ENCODE measurements around the gene SMIM13.
A peak's percentile ranks its signal among the peaks of the same experiment; 100 is the strongest.

SMIM13 gene

GRCh38 chr6:11123978-11124377 is 30.3 kb downstream of the SMIM13 start:
- no peak for DNase-seq

DNA sequence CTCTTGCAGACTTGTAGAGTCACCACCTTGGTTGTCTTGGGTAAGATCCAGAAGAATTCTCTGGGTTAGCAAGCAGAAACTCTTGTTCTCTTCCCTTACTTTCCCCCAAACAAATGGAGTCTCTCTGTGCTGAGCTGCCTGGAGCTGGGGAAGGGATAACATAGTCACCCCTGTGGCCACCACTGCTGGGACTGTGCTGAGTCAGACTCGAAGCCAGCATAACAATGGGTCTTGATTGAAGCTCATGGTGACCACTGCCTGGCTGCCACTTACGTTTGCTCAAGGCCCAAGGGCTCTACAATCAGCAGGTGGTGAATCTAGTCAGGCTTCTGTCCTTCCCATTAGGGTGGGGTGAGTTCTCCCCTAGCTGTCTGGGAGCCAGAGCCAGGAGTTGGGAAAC is 33.2 kb downstream of the SMIM13 start:
- DNase-seq = no peak

DNA sequence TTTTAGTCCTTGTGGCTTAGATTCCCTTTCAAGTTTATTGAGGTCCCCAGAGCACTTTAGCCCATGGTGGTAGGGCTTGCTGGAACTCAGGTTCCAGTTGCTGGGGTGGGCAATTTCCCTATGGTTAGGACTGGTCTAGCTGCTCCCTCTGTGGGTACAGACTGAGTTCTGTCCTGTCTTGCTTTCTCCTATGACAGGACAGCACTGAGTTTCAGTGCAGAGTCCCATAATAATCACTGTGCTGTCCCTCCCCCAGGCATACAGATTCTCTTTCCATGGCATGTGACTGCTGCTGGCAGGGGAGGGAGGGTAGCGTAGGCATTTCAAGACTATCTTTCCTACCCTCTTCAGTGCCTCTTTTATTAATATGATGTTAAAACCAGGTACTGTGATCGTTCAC is 35.0 kb downstream of the SMIM13 start:
- DNase-seq = no peak

DNA sequence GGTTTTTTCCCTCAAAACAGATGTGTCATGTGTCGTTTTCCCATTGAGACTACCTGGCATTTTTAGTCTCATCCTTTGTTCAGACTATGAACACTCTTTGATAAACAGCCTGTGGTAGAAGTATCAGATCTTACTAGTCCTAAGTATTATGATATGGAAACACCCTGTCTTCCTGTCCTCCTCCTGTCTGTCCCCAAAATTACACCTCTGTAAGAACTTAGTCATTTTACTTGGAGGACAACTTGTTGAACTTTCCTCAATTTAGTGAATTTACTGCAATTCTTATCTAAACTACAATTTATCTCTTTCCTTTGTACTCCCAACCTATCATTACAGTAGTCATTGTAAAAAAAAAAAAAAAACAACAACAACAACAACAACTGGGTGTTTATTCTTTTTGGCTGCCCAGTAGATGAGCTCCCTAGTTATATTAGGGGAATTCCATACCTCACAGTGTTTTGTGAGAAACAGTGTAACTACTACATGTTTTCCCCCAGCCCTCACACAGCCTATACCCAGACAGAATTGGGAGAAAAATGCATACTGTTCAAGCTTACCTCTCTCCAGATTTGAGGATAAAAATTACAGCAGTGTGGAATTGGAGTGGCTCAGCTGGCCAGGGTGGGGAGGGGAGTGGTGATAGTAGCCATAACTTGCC is 36.4 kb downstream of the SMIM13 start:
- no peak for DNase-seq

- DNase-seq = no peak
Measured at GRCh38 chr6:11130605-11131004, 37.0 kb downstream of the SMIM13 start.

- DNase-seq = no peak
Measured at GRCh38 chr6:11132194-11132888, 38.7 kb downstream of the SMIM13 start.

GRCh38 chr6:11133281-11133680 is 39.6 kb downstream of the SMIM13 start:
- DNase-seq = no peak

GRCh38 chr6:11136809-11137208 is 43.2 kb downstream of the SMIM13 start:
- no peak for DNase-seq

- DNase-seq = no peak
Measured at GRCh38 chr6:11139051-11139960, 45.7 kb downstream of the SMIM13 start.

DNA sequence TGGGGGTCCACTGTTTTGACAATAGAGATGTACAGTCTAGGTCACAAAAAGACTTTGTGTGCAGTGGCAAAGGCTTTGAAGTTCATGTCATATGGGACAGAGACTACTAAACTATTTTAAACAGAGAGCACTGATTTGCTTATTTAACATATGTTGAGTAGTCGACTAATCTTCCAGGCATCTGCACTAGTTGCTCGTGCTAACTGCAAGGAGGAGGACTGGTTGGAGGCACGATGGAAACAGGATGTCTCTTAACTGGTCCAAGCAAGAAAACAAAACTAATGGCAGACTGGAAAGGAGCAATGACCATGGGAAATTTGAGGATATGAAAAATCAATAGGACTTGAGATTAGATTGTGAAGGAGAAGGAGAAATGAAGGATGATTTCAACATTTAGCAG is 46.4 kb downstream of the SMIM13 start:
- DNase-seq = no peak

DNA sequence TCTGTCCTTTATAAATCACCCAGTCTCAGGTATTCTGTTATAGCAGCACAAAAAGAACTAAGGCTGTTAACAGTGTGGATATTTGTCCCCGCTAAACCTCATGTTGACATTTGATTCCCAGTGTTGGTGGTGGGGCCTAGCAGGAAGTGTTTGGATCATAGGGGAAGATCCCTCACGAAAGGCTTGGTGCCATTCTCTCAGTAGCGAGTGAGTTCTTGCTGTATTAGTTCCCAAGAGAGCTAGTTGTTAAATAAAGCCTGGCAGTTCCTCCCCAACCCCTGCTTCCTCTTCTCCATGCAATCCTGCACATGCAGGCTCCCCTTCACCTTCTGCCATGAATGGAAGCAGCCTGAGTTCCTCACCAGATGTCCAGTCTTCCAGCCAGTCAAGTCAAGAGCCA is 47.7 kb downstream of the SMIM13 start:
- no peak for DNase-seq

DNA sequence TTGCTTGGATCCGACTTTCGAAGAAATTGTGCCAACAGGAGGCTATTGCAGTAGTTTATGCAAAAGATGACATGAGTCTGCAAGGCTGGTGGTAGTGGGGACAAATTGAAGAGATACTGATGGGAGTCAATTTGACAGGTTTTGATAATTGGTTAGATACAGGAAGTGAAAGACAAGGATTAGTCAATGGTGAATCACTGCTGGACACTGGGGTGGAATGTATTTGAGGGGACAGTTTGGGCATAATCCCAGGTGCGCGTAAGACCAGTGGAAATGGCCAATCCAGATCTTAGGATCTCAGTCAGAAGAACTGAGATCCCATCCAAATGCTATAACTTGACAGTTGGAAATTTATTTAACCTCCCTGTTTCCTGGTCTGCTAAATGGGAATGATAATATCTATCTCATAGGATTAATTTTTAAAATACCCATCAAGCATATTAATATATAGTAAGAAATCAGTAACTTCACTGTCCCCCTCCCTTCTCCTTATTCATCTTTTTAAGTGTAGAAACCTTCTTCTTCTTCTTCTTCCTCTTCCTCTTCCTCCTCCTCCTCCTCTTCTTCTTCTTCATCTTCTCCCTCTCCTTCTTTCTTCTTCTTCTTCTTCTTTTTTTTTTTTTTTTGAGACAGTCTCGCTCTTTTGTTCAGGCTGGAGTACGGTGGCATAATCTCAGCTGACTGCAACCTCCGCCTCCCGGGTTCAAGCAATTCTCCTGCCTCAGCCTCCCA is 48.8 kb downstream of the SMIM13 start:
- DNase-seq = no peak

DNA sequence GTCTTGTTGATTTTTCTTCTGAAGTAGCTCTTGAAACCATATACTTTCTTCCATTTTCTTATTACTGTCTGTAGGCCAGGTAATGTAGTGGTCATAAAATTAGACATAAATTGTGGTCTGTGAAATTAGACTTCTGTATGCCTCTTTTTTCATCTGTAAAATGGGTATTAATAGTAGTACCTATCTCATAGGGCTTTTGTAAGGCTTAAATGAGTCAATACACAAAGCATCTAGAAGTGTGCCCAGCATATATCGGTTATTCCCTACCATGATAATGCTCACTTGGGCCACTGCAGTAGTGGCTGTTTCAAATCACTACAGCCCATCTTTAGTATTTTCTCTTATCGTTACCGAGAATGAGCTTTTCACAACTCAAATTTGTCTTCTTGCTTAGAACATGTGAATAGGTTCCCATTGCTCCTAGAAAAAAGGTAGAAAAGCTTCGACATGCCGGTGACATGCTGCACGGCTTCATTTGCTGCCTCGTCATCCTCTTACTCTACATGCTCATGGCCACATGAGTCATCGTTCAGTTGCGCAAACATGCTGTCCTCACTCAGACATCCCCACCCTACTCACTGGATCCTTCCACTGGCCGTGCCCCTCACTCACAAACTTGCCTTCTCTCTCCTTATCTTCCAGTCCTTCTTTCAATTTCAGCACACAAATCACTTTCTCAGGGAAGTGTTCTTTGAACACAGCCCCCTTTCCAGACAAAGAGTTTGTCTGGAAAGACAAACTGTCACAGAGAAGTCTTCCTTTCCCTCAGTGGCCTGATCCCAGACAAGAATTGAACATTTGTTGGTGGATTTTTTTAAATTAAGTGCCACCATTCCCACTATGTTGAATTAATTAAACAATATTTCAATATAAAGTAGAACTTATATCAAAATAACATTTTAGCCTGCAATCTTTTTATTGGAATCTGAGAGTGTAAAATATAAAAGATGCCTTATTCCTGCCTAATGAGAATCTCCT is 50.0 kb downstream of the SMIM13 start:
- DNase-seq = no peak

DNA sequence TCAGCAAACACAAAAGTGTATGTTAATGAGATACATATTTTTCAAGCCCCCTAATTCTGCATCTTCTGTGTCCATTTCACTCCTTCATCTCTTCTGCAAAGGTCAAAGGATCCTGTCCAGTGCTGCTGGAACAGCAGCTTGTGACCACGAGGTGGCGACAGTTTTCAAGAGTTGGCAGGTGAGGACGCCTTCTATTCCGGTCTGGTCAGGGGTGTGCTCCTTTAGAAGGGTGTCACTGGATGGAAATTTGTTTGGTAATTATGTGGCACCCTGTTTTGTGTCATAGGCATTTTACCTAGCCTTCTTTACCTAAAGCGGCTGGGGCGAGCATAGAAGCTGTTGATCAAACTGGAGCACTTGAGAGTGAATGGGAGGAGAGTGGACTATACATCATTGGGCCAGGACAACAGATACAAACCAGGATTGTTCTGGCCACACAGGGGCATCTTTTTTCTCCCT is 50.8 kb downstream of the SMIM13 start:
- DNase-seq = peak; percentile 46

DNA sequence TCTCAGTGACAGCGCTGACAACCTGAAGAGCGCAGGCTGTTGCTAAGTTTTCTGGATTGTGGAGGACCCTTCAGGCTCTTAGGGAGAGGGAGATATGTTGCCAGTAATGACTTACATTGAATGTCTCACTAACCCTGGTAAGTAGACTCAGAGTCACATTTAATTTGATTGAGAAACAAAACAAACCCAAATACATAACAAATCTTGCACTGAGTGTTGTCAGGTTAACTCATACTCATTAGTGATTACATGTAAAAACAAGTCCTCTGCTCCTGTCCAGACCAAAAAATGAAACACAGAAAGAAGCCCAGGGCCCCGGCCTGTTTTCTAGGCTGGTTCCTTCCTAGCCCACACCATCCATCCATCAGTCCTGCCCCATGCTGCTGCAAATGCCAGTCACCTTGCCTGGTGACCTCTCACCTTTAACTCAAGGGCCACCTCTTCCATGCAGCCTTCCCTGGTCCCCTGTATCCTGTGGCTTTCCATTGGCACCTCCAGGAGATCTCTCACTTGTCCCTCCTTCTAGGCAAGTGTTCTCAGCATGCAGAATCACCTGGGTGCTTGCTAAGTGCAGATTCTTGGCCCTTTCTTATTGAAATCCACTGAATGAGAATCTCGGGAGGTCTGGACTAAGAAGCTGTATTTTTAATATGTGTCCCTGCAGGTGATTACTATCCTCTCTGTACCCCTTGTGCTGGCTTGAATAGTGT is 52.6 kb downstream of the SMIM13 start:
- no peak for DNase-seq

DNA sequence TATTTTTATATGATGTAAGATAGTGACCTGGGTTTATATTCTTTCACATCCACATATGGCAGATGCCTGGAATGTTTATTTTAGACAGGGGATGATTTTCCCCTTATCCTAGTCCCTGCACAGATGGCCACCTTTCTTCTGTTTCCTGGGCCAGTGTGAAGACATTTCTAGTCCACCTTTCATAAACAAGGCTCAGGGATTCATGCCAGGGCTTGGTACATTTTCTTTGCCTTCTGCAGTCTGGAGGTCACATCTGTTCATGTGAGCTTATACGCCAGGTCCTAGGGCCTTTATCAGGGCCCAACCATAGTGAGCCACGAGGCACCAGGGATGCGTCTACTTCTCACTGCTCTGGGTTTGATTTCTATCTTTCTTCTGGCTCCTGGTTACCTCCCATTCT is 55.9 kb downstream of the SMIM13 start:
- DNase-seq = no peak

GRCh38 chr6:11151488-11151887 is 57.9 kb downstream of the SMIM13 start:
- DNase-seq = no peak

- no peak for DNase-seq
Measured at GRCh38 chr6:11152581-11152980, 58.9 kb downstream of the SMIM13 start.

- DNase-seq = no peak
Measured at GRCh38 chr6:11153447-11153846, 59.8 kb downstream of the SMIM13 start.

DNA sequence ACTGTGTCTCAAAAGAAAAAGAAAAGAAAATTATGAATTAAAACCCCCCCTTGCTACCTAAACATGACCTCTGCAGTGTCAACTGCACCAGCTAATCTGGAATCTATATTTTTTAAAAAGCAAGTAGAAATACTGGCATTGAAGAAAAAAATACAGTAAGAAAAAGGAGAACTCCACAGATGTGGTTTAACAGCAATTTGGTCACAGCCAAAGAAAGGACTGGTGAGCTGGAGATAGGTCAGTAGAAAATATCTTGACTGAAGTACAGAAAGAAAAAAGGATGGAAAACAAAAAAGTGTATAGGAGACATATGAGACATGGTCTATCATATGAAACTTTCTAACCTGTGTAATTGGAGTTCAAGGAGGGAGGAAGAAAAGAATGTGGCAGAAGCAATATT is 62.0 kb downstream of the SMIM13 start:
- DNase-seq = no peak

GRCh38 chr6:11160199-11160598 is 66.6 kb downstream of the SMIM13 start:
- no peak for DNase-seq

Data from GDM1 (cell line).